ENCODE data around the gene PFDN6.

PFDN6 gene

GRCh38 chr6:33336495-33336894 is 47.1 kb downstream of the PFDN6 start:
- peaks cover 17% of the 10 kb centered on the region for H3K4me1 Mint-ChIP-seq (ENCODE audit: low read depth)
- H3K36me3 Mint-ChIP-seq = no peaks in the 10 kb centered on the region

GRCh38 chr6:33339193-33339592 is 49.8 kb downstream of the PFDN6 start:
- H3K4me1 Mint-ChIP-seq (ENCODE audit: low read depth) = peaks cover 16% of the 10 kb centered on the region
- no peak overlapping the region for H3K4me3 Mint-ChIP-seq
- no peak overlapping the region for H3K27ac Mint-ChIP-seq
- H3K27me3 Mint-ChIP-seq = no peaks in the 10 kb centered on the region
- no peaks in the 10 kb centered on the region for H3K9me3 Mint-ChIP-seq (ENCODE audit: low read depth)
- no peaks in the 10 kb centered on the region for H3K36me3 Mint-ChIP-seq

More at GRCh38 chr6:33336495-33336894, 47.1 kb downstream of the PFDN6 start:
- no peak overlapping the region for H3K4me3 Mint-ChIP-seq
- H3K27me3 Mint-ChIP-seq = no peaks in the 10 kb centered on the region
- H3K27ac Mint-ChIP-seq = no peak overlapping the region
- H3K9me3 Mint-ChIP-seq (ENCODE audit: low read depth) = no peaks in the 10 kb centered on the region

Data from activated naive CD8-positive, alpha-beta T cell (primary cell).